HEK293 (cell line): ENCODE measurements around the gene NR3C1.

Source experiments
- AEBP2 ChIP-seq: fragments of 450-650 bp; formaldehyde crosslinking; IDR thresholded peaks from 2 replicates; pipeline ENCODE4 v1.5.1; 2016; ENCODE audit warnings: missing biosample characterization, missing genetic modification characterization, borderline replicate concordance
- ELK4 ChIP-seq: IDR thresholded peaks from 2 replicates; pipeline ENCODE4 v1.6.1; 2011; ENCODE audit warnings: mild to moderate bottlenecking, low read depth, low read length, borderline replicate concordance
- FEZF1 ChIP-seq: fragments of 450-650 bp; formaldehyde crosslinking; IDR thresholded peaks from 2 replicates; pipeline ENCODE4 v1.5.1; 2016; ENCODE audit warnings: missing biosample characterization, missing genetic modification characterization
- INSM2 ChIP-seq: fragments of 450-650 bp; formaldehyde crosslinking; IDR thresholded peaks from 2 replicates; pipeline ENCODE4 v1.5.1; 2016; ENCODE audit warnings: missing biosample characterization, missing genetic modification characterization
- KLF1 ChIP-seq: fragments of 450-650 bp; formaldehyde crosslinking; IDR thresholded peaks from 2 replicates; pipeline ENCODE4 v1.5.1; 2016; ENCODE audit warnings: missing biosample characterization, missing genetic modification characterization
- KLF10 ChIP-seq: fragments of 450-650 bp; IDR thresholded peaks from 2 replicates; pipeline ENCODE4 v1.5.1; 2018; ENCODE audit warnings: missing biosample characterization, mild to moderate bottlenecking, missing genetic modification characterization
- OSR2 ChIP-seq: fragments of 450-650 bp; formaldehyde crosslinking; IDR thresholded peaks from 2 replicates; pipeline ENCODE4 v1.5.1; 2016; ENCODE audit warnings: missing biosample characterization, missing genetic modification characterization
- PBX3 ChIP-seq: sonication (generic); formaldehyde crosslinking; IDR thresholded peaks from 2 replicates; pipeline ENCODE4 v1.8.1; 2022; ENCODE audit warnings: mild to moderate bottlenecking, moderate library complexity, missing genetic modification reagents
- PRDM6 ChIP-seq: fragments of 450-650 bp; formaldehyde crosslinking; IDR thresholded peaks from 2 replicates; pipeline ENCODE4 v1.5.1; 2017; ENCODE audit warnings: missing biosample characterization, missing genetic modification characterization
- ZBTB48 ChIP-seq: fragments of 450-650 bp; formaldehyde crosslinking; IDR thresholded peaks from 2 replicates; pipeline ENCODE4 v1.5.1; 2016; ENCODE audit warnings: missing biosample characterization, missing genetic modification characterization
- ZFP41 ChIP-seq: fragments of 450-650 bp; formaldehyde crosslinking; IDR thresholded peaks from 2 replicates; pipeline ENCODE4 v1.5.1; 2016; ENCODE audit warnings: missing biosample characterization, missing genetic modification characterization, borderline replicate concordance
- ZFP69B ChIP-seq: fragments of 450-650 bp; formaldehyde crosslinking; IDR thresholded peaks from 2 replicates; pipeline ENCODE4 v1.5.1; 2016; ENCODE audit warnings: missing biosample characterization, missing genetic modification characterization
- ZNF157 ChIP-seq: fragments of 450-650 bp; formaldehyde crosslinking; IDR thresholded peaks from 2 replicates; pipeline ENCODE4 v1.5.1; 2016; ENCODE audit warnings: missing biosample characterization, missing genetic modification characterization
- ZNF18 ChIP-seq: fragments of 450-650 bp; formaldehyde crosslinking; IDR thresholded peaks from 2 replicates; pipeline ENCODE4 v1.5.1; 2016; ENCODE audit warnings: missing biosample characterization, missing genetic modification characterization
- ZNF19 ChIP-seq: fragments of 450-650 bp; formaldehyde crosslinking; IDR thresholded peaks from 2 replicates; pipeline ENCODE4; 2016; ENCODE audit warnings: missing biosample characterization, missing genetic modification characterization, low read depth
- ZNF24 ChIP-seq: fragments of 450-650 bp; formaldehyde crosslinking; IDR thresholded peaks from 2 replicates; pipeline ENCODE4 v1.5.1; 2016; ENCODE audit warnings: missing biosample characterization, missing genetic modification characterization
- ZNF335 ChIP-seq: fragments of 450-650 bp; formaldehyde crosslinking; conservative IDR thresholded peaks from 2 replicates; pipeline ENCODE4 v1.5.1; 2016; ENCODE audit warnings: missing biosample characterization, missing genetic modification characterization
- ZNF37A ChIP-seq: fragments of 450-650 bp; IDR thresholded peaks from 2 replicates; pipeline ENCODE4 v1.5.1; 2018; ENCODE audit warnings: missing biosample characterization, missing genetic modification characterization
- ZNF513 ChIP-seq: fragments of 450-650 bp; IDR thresholded peaks from 2 replicates; pipeline ENCODE4 v1.5.1; 2018; ENCODE audit warnings: missing biosample characterization, missing genetic modification characterization
- ZNF561 ChIP-seq: fragments of 450-650 bp; IDR thresholded peaks from 2 replicates; pipeline ENCODE4 v1.5.1; 2018; ENCODE audit warnings: missing biosample characterization, missing genetic modification characterization, borderline replicate concordance
- ZNF626 ChIP-seq: fragments of 450-650 bp; sonication (Bioruptor Pico); formaldehyde crosslinking; IDR thresholded peaks from 2 replicates; pipeline ENCODE4 v1.5.1; 2018; ENCODE audit warnings: missing biosample characterization, missing genetic modification characterization, inconsistent platforms
- ZNF629 ChIP-seq: fragments of 450-650 bp; formaldehyde crosslinking; IDR thresholded peaks from 2 replicates; pipeline ENCODE4 v1.5.1; 2017; ENCODE audit warnings: missing biosample characterization, missing genetic modification characterization
- ZNF660 ChIP-seq: fragments of 450-650 bp; IDR thresholded peaks from 2 replicates; pipeline ENCODE4 v1.5.1; 2018; ENCODE audit warnings: missing biosample characterization, mild to moderate bottlenecking, missing genetic modification characterization
- ZNF677 ChIP-seq: fragments of 450-650 bp; IDR thresholded peaks from 2 replicates; pipeline ENCODE4 v1.5.0; 2018; ENCODE audit warnings: missing biosample characterization, mild to moderate bottlenecking, missing genetic modification characterization, moderate library complexity
- ZNF704 ChIP-seq: fragments of 450-650 bp; formaldehyde crosslinking; IDR thresholded peaks from 2 replicates; pipeline ENCODE4 v1.5.1; 2016; ENCODE audit warnings: missing biosample characterization, missing genetic modification characterization
- ZNF768 ChIP-seq: fragments of 450-650 bp; formaldehyde crosslinking; IDR thresholded peaks from 2 replicates; pipeline ENCODE4 v1.5.1; 2018; ENCODE audit warnings: missing biosample characterization, mild to moderate bottlenecking, missing genetic modification characterization
- ZNF776 ChIP-seq: fragments of 450-650 bp; formaldehyde crosslinking; IDR thresholded peaks from 2 replicates; pipeline ENCODE4 v1.5.0; 2017; ENCODE audit warnings: missing biosample characterization, missing genetic modification characterization, borderline replicate concordance
- ZNF792 ChIP-seq: fragments of 450-650 bp; formaldehyde crosslinking; IDR thresholded peaks from 2 replicates; pipeline ENCODE4 v1.5.1; 2016; ENCODE audit warnings: missing biosample characterization, missing genetic modification characterization
- ZNF843 ChIP-seq: fragments of 450-650 bp; formaldehyde crosslinking; IDR thresholded peaks from 2 replicates; pipeline ENCODE4 v1.5.1; 2016; ENCODE audit warnings: missing biosample characterization, missing genetic modification characterization
- ZXDB ChIP-seq: fragments of 450-650 bp; formaldehyde crosslinking; IDR thresholded peaks from 2 replicates; pipeline ENCODE4 v1.5.1; 2016; ENCODE audit warnings: missing biosample characterization, missing genetic modification characterization

Gene NR3C1

GRCh38 chr5:143432658-143433239, 29.3 kb upstream of the NR3C1 start (continued):
- TF ChIP-seq ZXDB (tag by site-specific recombination) (peak; percentile 36; the same call in 1 of the 2 replicates), ZNF19 (tag by site-specific recombination) (no peak), ZNF776 (tag by site-specific recombination) (no peak), KLF10 (tag by site-specific recombination) (no peak), ZNF513 (tag by site-specific recombination) (no peak), PRDM6 (tag by site-specific recombination) (peak; percentile 67), AEBP2 (tag by site-specific recombination) (no peak), ZNF629 (tag by site-specific recombination) (0 out of 2 replicates have a peak, but pooled peaks have one; percentile 29), ZNF37A (tag by site-specific recombination) (no peak), ELK4 (no peak), ZNF792 (tag by site-specific recombination) (no peak), ZBTB48 (no peak), ZNF561 (tag by site-specific recombination) (peak; percentile 77; the same call in 1 of the 2 replicates), ZNF18 (no peak), ZFP69B (tag by site-specific recombination) (no peak), ZNF626 (tag by site-specific recombination) (no peak), ZNF24 (tag by site-specific recombination) (peak; percentile 85), ZFP41 (tag by site-specific recombination) (no peak), KLF1 (tag by site-specific recombination) (no peak), ZNF704 (no peak), ZNF660 (tag by site-specific recombination) (no peak), ZNF843 (no peak), FEZF1 (tag by site-specific recombination) (peak; percentile 30), OSR2 (peak; percentile 94), ZNF157 (tag by site-specific recombination) (no peak), ZNF768 (tag by site-specific recombination) (no peak), ZNF335 (tag by site-specific recombination) (peak; percentile 55), PBX3 (CRISPR knock-in tag) (no peak), INSM2 (tag by site-specific recombination) (no peak), ZNF677 (tag by site-specific recombination) (no peak)
